ENCODE data around the gene WDR31.
"Not testable (repeated sequence)": the region's sequence is repeated elsewhere in the genome, so short reads cannot be mapped to it uniquely, and the experiment has no call there.

WDR31 gene

DNA sequence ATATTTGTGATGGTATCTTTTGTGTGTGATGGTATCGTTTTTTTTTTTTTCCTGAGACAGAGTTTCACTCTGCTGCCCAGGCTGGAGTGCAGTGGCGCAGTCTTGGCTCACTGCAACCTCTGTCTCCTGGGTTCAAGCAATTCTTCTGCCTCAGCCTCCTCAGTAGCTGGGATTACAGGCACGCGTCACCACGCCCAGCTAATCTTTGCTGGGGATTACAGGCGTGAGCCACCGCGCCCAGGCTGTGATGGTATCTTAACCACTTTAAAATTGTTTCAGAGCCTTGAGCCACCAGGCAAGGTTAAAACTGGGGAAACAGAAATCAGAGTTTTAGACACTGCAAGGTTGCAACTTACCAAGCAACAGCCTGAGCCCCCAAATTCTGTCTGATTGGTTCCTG, 43.8 kb downstream of the WDR31 start:
- DNase-seq (ENCODE audit: low spot score) = not testable (repeated sequence)

DNA sequence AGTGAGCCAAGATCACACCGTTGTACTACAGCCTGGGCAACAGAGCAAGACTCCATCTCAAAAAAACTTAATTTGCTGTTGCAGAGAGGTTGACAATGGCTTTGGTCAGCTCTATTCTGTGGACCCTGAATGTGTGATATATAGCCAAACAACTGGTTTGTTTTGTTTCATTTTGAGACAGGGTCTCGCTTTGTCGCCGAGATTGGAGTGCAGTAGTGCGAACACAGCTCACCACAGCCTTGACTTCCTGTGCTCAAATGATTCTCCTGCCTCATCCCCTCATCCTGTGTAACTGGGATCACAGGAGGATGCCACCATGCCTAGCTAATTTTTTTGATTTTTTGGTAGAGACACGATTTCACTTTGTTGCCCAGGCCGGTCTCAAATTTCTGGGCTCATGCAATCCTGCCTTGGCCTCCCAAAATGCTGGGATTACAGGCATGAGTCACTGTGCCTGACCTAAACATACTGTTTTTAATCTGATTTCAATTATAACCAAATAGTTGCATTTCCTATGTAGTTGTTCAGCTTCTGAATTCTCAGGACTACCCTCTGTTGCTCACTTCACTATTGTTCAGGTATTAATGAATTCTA, 46.7 kb downstream of the WDR31 start:
- DNase-seq (ENCODE audit: low spot score) = no peak

DNA sequence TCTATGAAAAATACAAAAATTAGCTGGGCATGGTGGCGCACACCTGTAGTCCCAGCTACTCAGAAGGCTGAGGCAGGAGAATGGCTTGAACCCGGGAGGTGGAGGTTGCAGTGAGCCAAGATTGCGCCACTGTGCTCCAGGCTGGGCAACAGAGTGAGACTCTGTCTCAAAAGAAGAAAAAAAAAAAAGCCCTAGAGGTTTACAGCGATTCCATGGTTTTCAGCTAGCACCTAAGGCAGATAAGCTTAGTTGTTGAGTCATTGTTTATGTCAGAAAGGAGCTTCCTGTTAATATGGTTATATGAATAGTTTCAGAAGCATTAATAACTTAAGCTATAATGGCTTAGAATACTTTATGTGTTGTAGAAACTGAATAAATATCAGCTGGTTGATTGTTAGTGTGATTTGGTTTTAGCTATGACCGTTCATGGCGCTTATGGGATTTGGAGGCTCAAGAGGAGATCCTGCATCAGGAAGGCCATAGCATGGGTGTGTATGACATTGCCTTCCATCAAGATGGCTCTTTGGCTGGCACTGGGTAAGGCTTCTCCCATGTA, 49.9 kb downstream of the WDR31 start:
- DNase-seq (ENCODE audit: low spot score) = no peak

DNA sequence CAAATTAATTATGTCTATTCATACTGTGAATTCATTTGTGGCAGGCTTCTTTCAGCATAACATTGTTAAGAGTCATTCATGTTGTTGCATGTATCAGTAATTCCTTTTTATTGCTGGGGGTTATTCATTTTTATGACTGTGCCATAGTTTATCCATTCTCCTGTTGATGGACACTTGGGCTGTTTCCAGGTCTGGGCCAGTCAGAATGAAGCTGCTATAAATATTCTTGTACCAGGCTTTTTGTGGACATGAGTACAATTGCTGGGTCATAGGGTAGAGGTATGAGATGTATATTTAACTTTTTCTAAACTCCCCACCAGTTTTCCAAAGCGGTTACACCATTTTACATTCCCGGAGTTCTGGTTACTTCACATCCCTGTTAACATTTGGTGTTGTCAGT, 51.0 kb downstream of the WDR31 start:
- no peak for DNase-seq (ENCODE audit: low spot score)

DNA sequence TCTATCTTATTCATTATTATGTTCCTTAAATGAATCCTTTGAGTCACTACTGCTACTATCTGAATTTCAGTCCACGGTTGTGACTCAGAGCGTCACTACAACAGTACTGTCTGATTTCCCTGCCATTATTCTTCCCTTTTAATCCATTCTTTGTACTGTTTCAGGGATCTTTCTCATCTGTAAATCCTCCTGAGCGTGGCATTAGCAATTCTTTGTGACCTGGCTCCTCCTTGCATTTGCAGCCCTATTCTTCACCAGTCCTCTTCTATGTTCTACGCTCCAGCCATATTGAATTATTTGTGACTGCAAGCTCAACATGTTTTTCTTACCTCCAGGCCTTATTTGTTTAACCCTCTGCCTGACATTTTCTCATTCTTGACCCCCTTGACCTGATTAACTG, 58.7 kb downstream of the WDR31 start:
- no peak for DNase-seq (ENCODE audit: low spot score)

DNA sequence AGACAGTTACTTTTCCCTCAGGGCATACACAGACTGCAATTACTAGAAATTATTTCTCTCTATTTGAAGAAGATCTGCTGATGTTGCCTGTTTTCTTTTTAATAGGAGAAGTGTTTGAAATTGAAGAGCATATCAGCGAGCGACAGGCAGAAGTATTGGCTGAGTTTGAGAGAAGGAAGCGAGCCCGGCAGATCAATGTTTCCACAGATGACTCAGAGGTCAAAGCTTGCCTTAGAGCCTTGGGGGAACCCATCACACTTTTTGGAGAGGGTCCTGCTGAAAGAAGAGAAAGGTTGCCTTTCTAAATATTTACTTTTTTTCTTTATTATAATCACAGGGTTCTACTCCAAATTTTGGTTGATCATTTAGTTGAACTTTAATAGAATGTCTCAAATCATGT, 61.2 kb downstream of the WDR31 start:
- no peak for DNase-seq (ENCODE audit: low spot score)

DNA sequence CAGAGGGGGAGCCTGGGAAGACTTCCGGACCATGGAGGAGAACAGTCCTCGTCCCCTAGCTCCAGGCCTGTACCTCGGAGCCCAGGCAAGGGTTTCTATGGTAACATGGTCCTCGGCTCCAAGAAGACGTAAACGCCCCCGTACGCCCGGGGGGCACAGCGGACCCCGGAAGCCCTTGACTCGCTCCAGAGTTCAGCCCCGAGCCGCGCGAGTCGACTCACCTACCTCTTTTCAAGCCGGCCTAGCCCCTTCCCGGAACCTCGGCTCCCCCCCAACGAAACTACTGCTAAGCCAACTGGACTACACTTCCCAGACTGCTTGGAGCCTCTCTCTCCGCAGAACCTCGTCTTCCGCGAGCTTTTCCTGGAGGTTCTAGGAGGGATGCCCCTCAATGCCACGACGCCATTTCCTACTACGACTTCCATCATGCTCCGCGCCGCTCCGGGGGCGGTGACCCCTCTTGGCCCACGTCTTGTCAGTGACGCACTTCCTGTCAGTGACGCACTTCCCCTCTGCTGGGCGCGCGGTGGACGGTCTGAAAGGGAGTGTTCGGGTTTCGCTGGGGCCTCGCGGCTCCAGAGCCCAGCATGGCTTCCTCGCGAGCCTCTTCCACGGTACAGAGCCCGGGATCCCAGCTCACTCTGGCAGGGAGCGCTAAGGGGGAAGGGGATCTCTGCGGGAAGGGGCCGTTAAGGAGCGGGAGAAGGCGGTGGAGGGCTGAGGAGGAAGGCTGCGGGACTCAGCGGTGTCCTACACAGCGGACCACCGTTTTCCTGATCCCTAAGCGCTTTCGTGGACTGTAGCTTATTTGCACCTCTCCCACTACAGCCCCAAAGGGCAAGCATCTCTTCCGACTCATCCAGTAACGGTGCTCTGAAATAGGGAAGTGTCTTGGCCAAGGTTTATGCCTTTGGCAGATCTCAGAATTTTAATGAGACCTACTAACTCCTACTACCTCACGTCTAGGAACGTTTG, 64.6 kb downstream of the WDR31 start, which contains the start of the genes CDC26 and PRPF4:
CDC26 (minus strand) TSS at position 416 of the 975 bp plus-strand sequence. CDS start 3,065 bp downstream, outside the sequence.
PRPF4 (plus strand) TSS at position 502 of the 975 bp plus-strand sequence; CDS start at position 588, 86 bp downstream.
- peak; percentile 97 for DNase-seq (ENCODE audit: low spot score)

DNA sequence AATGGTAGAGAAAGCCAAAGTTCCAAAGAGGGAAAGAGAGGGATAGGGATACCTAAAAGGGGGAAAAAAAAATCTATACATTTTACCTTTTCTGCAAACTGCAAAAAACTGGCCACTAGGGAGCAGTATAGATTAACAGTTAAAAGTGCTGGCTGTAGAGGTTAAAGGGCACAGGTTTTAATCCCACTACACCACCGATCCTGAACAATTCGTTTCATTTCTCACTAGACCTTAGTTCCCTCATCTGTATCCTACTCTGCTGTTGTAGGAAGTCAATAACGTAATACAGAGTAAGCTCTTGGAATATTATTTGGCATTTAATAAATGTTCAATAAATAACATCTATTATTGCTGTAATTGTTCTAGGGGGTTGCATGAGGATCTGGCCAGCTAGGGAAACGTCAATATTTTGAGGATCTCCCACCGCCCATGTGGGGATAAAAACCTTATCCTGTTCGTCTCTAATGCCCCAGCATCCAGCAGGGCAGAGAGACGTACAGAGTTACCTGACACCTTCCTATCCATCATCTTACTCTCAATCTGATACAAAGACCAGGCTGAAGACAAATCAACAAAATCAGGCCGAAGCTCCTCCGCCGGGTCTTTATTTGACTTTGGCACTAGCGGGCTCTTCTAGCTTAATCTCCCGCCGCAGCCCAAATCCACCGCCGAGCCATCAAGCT, 65.5 kb downstream of the WDR31 start:
- DNase-seq (ENCODE audit: low spot score) = peak; percentile 50

DNA sequence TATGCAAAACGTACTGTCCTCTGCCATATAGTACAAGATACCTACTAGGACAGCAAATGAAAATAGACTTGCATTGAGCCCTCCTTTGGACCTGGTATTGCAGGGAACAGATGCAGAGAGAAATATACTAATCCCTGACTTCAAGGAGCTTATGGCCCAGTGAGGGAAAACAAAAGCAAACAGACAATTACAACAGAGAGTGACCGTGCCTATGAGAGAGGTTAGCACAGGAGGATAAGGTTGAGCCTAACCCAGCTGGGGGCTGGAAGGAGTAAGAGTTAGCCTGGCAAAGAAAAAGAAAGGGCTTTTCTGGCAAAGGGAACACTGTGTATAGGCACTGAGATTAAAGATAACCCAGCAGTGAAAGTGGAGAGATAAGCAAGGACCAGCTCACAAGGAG, 70.2 kb downstream of the WDR31 start:
- peak; percentile 39 for DNase-seq (ENCODE audit: low spot score)

DNA sequence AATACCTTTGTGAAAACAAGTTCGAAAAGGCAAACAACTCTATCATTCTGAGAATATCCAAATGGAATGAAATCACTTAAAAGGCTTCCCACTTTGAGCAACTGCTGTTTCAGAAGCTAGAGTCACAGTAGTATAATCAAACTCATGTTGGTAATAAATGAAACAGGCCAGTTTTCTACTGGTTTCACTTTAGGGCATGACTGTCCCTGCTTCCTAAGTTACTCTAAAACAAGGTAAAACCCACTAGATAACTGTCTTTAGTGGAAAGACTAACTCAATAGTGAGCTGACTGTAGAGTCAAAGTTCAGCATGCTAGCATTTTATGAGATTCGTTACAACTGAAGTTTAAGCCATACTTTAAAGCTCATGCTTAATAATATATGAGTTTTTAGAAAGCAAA, 70.7 kb downstream of the WDR31 start:
- DNase-seq (ENCODE audit: low spot score) = no peak

DNA sequence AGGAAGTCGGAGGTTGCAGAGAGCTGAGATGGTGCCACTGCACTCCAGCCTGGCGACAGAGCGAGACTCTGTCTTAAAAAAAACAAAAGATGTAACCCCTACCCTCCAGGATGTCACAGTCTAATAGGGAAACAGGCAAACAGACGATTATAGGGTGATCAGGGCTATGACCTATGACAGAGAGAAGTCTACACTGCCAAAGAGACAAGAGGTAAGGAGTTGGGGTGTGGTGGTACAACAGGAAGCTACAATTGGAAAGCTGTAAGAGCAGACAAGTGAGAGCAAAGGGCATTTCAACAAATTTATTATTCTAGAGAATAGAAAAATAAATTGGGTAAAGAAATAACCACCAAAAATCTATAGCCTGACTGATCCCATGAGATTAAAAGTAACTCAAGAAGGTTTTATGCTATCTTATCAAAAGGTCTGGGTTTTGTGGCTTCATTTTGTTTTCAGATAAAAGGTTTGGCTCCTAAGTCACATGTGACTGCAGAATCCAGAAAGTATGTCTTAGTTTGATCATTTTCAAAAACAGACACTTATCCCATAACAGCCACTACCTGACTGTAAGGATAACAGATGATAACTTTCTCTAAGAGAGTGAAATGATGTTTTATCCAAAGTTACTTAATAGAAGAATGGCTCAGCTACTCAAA, 72.0 kb downstream of the WDR31 start:
- no peak for DNase-seq (ENCODE audit: low spot score)

DNA sequence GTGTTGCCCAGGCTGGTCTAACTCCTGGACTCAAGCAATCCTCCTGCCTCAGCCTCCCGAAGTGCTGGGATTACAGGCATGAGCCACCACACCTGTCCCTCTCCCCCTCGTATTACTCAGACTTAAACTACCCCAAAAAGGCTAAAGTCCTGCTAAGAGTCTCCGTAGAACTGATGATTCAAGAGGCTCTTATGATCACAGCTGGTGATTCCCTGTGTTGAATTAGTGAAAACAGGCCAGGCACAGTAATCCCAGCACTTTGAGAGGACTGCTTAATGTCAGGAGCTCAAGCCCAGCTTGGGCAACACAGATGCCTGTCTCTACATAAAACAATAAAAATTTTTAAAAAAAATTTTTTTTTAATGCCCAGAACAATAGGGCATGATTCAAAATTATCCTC, 73.9 kb downstream of the WDR31 start:
- DNase-seq (ENCODE audit: low spot score) = no peak
